GM13977 (cell line): ENCODE results near the gene C20orf141.

ENCODE experiments used
- DNase-seq: peaks from one replicate; pipeline ENCODE4 v3.0.0; 2012; ENCODE audit warnings: low spot score
- in situ Hi-C: fragments of 300-500 bp; cut with MboI; formaldehyde crosslinking; loops from one replicate; pipeline ENCODE4 v1.12.0; 2022; ENCODE audit warnings: low sequenced_read_pairs, low pct_unique_long_range_greater_than_20kb, mixed read lengths, inconsistent platforms; ENCODE audit not compliant: unreplicated experiment
- TF ChIP-seq, protein P1 (sequence below): IDR thresholded peaks from 2 replicates; pipeline ENCODE4 v1.5.1; 2012; ENCODE audit warnings: mild to moderate bottlenecking, control low read depth; ENCODE audit not compliant: insufficient read depth; ENCODE audit errors: extremely low read depth, missing control alignments

The C20orf141 gene

DNA sequence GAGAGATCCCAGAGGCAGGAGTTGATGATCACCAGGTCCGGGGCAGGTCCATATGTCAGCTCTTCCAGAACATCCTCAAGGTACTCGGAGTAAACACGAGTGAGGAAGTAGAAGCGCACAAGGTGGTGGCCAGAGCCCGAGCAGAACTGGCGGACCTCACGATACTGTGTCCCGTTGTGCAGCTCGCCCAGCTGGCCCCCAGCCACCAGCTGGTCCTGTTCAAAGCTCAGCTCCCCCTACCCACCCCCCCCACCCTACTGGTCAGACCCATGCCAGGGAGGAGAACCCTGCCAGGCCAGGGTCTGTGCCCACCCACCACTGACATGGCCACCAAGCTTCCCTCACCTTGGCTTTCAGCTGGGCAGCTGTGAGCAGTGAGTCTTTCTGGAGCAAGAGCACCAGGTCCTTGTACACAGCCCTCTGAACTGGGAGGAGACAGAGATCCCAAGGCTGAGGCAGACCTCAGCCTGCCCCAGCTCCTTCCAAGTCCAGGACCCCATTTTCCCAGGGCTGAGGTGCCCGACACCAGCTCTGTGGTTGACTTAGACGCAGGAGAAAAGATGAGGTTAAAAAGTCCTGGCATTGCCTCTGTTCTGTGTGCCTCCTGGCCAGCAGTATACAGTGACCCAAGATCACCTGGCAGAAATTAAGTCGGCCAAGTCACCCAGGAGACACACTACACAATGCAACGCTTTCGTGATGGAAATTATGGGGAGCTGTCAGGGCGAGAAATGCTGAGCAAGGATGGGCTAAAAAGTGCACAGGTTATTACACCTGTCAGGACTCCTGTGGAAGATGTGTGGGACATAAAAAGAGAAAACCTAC, 24.3 kb downstream of the C20orf141 start:
- no peak for DNase-seq
- TF ChIP-seq, protein P1, sequence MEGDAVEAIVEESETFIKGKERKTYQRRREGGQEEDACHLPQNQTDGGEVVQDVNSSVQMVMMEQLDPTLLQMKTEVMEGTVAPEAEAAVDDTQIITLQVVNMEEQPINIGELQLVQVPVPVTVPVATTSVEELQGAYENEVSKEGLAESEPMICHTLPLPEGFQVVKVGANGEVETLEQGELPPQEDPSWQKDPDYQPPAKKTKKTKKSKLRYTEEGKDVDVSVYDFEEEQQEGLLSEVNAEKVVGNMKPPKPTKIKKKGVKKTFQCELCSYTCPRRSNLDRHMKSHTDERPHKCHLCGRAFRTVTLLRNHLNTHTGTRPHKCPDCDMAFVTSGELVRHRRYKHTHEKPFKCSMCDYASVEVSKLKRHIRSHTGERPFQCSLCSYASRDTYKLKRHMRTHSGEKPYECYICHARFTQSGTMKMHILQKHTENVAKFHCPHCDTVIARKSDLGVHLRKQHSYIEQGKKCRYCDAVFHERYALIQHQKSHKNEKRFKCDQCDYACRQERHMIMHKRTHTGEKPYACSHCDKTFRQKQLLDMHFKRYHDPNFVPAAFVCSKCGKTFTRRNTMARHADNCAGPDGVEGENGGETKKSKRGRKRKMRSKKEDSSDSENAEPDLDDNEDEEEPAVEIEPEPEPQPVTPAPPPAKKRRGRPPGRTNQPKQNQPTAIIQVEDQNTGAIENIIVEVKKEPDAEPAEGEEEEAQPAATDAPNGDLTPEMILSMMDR: no peak
- in situ Hi-C loops: no loop called here

DNA sequence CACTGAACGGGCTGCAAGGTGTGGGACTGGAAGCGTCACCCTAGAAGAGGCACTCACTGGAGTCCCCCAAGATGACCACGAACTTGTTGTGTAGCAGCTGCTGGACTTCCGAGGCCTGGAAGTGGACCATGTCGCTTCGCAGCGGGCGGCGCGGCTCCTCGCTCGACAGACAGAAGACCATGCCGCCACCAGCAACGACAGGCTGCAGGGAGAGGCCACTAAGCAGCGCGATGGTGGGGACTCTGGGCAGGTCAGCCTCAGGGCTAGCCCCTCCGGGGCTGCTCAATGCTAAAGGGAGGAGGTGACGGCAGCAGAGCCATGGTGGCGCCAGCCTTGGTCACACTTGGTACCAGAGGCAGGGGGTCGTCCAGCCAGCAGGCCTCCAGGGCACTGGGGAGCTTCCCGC, 24.9 kb downstream of the C20orf141 start:
- no peak for DNase-seq
- TF ChIP-seq, protein P1: no peak
- in situ Hi-C loops: no loop called here

DNA sequence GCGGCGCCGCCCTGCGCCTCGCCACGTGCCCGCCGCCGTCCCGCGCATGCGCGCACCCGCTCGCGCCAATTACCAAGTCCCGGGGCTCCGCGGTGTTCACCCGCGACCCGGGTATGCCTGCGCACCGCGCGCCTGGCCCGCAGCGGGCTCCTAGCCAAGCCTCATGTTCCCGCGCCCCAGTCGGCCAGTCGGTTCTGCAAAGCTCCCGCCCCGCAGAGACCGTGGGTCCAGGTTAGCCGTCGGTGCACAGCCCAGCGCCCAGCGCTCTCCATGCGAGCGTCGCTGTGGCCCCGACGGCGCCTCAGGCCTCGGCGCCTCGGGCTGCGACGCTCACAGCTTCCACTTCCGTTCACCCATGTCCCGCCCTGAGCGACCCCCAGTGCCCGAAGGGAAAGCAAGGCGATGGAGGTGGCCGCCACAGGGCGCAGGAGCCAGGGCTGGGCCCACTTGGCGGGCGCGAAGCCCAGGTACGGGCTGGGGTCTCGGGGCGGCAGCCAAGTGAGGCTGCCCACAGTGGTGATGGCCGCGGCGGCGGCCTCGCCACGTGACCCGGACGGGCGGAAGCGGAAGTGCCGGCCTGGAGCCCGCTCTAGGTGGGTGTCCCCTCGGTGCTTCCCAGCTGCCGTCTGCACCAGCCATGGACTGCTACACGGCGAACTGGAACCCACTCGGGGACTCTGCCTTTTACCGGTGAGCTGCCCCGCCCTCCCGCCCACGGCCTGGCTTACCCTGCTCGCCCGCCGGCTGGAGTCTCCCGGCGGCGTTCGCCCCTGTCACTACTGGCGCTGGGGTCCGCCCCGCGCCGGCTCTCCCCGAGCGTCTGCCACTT, 25.6 kb downstream of the C20orf141 start, which contains the start of the genes PCED1A and VPS16:
PCED1A (minus strand) TSS at position 518 of the 829 bp plus-strand sequence. CDS start 743 bp downstream, outside the sequence.
VPS16 (plus strand) TSS at position 608 of the 829 bp plus-strand sequence; CDS start at position 638, 30 bp downstream.
- DNase-seq: peak; percentile 98

DNA sequence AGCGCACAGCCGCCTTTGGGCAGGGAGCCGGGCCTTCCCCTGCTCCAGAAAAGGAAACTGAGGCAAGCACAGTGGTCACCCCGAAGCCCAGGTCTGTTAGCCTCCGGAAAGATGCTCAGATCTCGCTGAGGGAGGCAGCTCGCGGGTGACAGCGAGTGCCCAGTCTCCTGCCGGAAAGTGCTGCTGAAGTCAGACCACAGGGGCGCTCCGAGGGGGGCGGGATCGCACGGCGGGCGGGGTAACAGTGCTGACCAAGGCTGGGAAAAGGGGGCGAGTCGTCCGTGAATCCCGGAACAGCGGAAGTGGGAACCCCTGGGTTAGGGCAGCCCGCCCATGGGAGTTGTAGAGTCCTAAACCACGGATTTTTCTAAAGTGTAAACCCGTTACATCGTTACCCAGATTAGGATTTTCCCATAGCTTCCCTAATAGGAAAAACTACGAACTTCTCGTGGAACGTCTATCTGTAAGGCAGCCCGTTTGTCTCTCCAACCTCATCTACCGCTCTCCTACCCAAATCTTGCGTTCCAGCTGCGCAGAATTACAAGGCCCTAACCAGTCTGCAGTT, 26.3 kb downstream of the C20orf141 start:
- peak; percentile 69 for DNase-seq
- TF ChIP-seq, protein P1: no peak
- in situ Hi-C loops: no loop called here

More for the DNA sequence above, 25.6 kb downstream of the C20orf141 start, which contains the start of the genes PCED1A and VPS16:
- TF ChIP-seq, protein P1: no peak
- in situ Hi-C loops: no loop called here

DNA sequence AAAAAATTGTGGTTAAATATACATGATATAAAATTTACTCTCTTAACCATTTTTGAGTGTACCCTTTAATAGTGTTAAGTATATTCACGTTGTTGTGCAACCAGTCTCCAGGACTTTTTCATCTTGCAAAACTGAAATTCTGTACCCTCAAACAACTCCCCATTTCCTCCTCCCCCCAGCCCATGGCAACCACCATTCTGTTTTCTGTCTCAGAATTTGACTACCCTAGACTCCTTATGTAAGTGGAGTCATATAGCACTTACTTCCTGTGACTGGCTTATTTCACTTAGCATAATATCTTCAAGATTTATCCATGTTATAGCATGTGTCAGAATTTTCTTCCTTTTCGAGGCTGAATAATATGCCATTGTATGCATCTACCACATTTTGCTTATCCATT, 30.8 kb downstream of the C20orf141 start:
- in situ Hi-C loops: no loop called here
- no peak for DNase-seq
- TF ChIP-seq, protein P1: no peak

DNA sequence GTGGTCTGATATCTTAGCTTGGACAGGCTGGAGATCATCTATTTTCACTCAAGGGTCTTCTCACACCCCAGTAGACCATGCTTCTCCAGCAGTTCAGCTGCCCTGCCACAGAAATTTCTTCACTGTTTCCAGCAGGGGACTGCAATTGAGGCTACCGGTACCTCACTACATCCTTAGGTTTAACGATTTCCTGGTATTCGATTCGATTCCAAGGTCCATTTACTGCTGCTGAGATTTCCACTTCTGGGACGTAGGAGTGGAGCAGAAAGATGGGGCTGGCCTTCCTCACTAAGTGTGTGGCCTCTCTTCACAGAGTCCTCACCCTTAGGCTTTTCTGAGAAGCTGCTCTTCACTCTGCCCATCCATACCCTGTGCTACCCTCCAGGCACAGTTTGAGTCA, 31.9 kb downstream of the C20orf141 start:
- no peak for DNase-seq
- in situ Hi-C loops: no loop called here
- TF ChIP-seq, protein P1: no peak
